Spleen (tissue), 7 donors: ENCODE measurements around the gene ATF6.

Experiments used
- POLR2A ChIP-seq, 3 donors: fragments of 450-650 bp; IDR thresholded peaks; one replicate each; pipeline ENCODE4 v1.5.1; 2017; ENCODE audit warnings: antibody characterized with exemption in 3 of 3, mild to moderate bottlenecking in 1 of 3
- POLR2AphosphoS5 ChIP-seq, 3 donors: sonication (generic); formaldehyde crosslinking; IDR thresholded peaks; one replicate each; pipeline ENCODE4 v1.5.1; 2017; ENCODE audit warnings: antibody characterized with exemption in 3 of 3
- TF ChIP-seq, protein P1 (sequence below), 11 experiments: fragments of 200-600 bp in 7 of 11; fragments of 450-650 bp in 4 of 11; sonication (generic) in 4 of 11; IDR thresholded peaks in 8 of 11; conservative IDR thresholded peaks in 3 of 11; 1 replicate in 7 of 11; 2 replicates in 4 of 11; pipeline versions ENCODE4 v1.4.0 to v1.8.0; 2016 to 2021; ENCODE audit warnings: antibody characterized with exemption in 11 of 11, inconsistent platforms in 4 of 11, mild to moderate bottlenecking in 1 of 11
- donor health status: DM: no; HTN: no; CAD: no; lungs with moderate emphysema.
- donor health status: DM: no; HTN: no; CAD: no.
- donor health status: DM: no; HTN: no; CAD: no.

DNA sequence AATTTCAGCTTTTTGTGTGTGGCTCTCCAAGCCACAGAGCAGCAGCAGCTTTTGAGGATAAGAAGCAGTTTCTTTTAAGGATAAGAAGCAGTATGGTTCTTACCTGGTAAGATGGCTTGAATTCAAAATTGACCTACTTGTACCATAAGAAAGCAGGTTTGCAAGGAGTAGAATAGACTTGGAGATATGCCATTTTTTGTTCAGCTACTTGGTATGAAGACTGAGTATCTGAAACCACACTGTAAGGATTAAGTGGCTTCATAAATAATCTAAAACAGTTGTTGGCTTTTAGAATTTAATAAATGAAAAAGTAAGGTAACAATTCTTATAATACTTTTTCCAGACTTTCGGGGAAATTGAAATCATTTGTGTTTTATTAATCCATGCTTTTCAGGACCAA is 74.2 kb downstream of the ATF6 start:
- TF ChIP-seq, protein P1, sequence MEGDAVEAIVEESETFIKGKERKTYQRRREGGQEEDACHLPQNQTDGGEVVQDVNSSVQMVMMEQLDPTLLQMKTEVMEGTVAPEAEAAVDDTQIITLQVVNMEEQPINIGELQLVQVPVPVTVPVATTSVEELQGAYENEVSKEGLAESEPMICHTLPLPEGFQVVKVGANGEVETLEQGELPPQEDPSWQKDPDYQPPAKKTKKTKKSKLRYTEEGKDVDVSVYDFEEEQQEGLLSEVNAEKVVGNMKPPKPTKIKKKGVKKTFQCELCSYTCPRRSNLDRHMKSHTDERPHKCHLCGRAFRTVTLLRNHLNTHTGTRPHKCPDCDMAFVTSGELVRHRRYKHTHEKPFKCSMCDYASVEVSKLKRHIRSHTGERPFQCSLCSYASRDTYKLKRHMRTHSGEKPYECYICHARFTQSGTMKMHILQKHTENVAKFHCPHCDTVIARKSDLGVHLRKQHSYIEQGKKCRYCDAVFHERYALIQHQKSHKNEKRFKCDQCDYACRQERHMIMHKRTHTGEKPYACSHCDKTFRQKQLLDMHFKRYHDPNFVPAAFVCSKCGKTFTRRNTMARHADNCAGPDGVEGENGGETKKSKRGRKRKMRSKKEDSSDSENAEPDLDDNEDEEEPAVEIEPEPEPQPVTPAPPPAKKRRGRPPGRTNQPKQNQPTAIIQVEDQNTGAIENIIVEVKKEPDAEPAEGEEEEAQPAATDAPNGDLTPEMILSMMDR (IDR thresholded peaks at IDR 0.05 in 8 of 11, conservative IDR thresholded peaks at IDR 0.05 in 3 of 11), result no peak
- TF ChIP-seq POLR2A (IDR thresholded peaks at IDR 0.05), result no peak
- TF ChIP-seq POLR2AphosphoS5 (IDR thresholded peaks at IDR 0.05), result no peak
